Jurkat, Clone E6-1 (cell line): ENCODE results near the gene SEBOX. TPM values are rescaled to one million over a fixed set of nuclear protein-coding genes. Genes with fewer than 3 reads are reported as not detected.

Experiments
- DNase-seq: peaks from one replicate; pipeline ENCODE4 v3.0.0-alpha.2; 2011; ENCODE audit warnings: low read depth, low spot score
- H3K4me3 ChIP-seq: 2 replicates; pipeline ENCODE4 v1.5.1; 2011; ENCODE audit warnings: mild to moderate bottlenecking, low read length, control low read depth, moderate library complexity
- polyA plus RNA-seq: library from polyadenylated mRNA; unstranded; fragments of >200 nt; gene quantifications from one replicate; pipeline ENCODE4 v1.2.1, GENCODE V29; 2012; ENCODE audit warnings: missing spikeins; ENCODE audit not compliant: insufficient read length, insufficient read depth

Gene SEBOX
- polyA plus RNA-seq = not detected

GRCh38 chr17:28364665-28365363 is at the start of gene SEBOX:
Gene SEBOX, minus strand, starts transcription at chr17:28365199. Its CDS starts 48 bp downstream, at chr17:28365151.
- no peak within 1 kb of the TSS for H3K4me3 ChIP-seq
- DNase-seq = no peak

GRCh38 chr17:28413804-28414203 is 48.8 kb upstream of the SEBOX start:
- no peak for DNase-seq
- H3K4me3 ChIP-seq = no peak overlapping the region

GRCh38 chr17:28412099-28412498 is 47.1 kb upstream of the SEBOX start:
- no peak for DNase-seq
- H3K4me3 ChIP-seq = no peak overlapping the region

- no peak overlapping the region for H3K4me3 ChIP-seq
- no peak for DNase-seq
Observed at GRCh38 chr17:28407974-28408306, 42.9 kb upstream of the SEBOX start.

- no peak overlapping the region for H3K4me3 ChIP-seq
- DNase-seq = no peak
Observed at GRCh38 chr17:28407130-28407973, 42.4 kb upstream of the SEBOX start.

GRCh38 chr17:28406473-28406814 is 41.4 kb upstream of the SEBOX start:
- no peak overlapping the region for H3K4me3 ChIP-seq
- DNase-seq = no peak

GRCh38 chr17:28405632-28406472 is 40.9 kb upstream of the SEBOX start, which contains the start of gene SLC46A1:
Gene SLC46A1, minus strand, starts transcription at chr17:28406212. Its CDS starts 98 bp downstream, at chr17:28406114.
- DNase-seq = no peak

GRCh38 chr17:28404812-28405570 is 40.0 kb upstream of the SEBOX start:
- DNase-seq = no peak
- no peak overlapping the region for H3K4me3 ChIP-seq

More at GRCh38 chr17:28405632-28406472, 40.9 kb upstream of the SEBOX start, which contains the start of gene SLC46A1:
- H3K4me3 ChIP-seq = peak within 1 kb of the TSS; percentile 31

GRCh38 chr17:28404461-28404811 is 39.4 kb upstream of the SEBOX start:
- no peak overlapping the region for H3K4me3 ChIP-seq

GRCh38 chr17:28404007-28404406 is 39.0 kb upstream of the SEBOX start:
- H3K4me3 ChIP-seq = no peak overlapping the region
- DNase-seq = no peak

More at GRCh38 chr17:28404461-28404811, 39.4 kb upstream of the SEBOX start:
- no peak for DNase-seq

GRCh38 chr17:28402844-28403243 is 37.8 kb upstream of the SEBOX start:
- no peak overlapping the region for H3K4me3 ChIP-seq
- no peak for DNase-seq

GRCh38 chr17:28402224-28402630 is 37.2 kb upstream of the SEBOX start:
- no peak for DNase-seq
- H3K4me3 ChIP-seq = no peak overlapping the region

- no peak overlapping the region for H3K4me3 ChIP-seq
- DNase-seq = no peak
Observed at GRCh38 chr17:28399808-28400207, 34.8 kb upstream of the SEBOX start.

- DNase-seq = no peak
- H3K4me3 ChIP-seq = no peak overlapping the region
Observed at GRCh38 chr17:28398280-28398981, 33.4 kb upstream of the SEBOX start.

GRCh38 chr17:28397687-28398279 is 32.8 kb upstream of the SEBOX start:
- DNase-seq = no peak
- H3K4me3 ChIP-seq = no peak overlapping the region

GRCh38 chr17:28397275-28397674 is 32.3 kb upstream of the SEBOX start:
- no peak overlapping the region for H3K4me3 ChIP-seq
- no peak for DNase-seq

- DNase-seq = peak; percentile 7
- H3K4me3 ChIP-seq = no peak overlapping the region
Observed at GRCh38 chr17:28396635-28397239, 31.7 kb upstream of the SEBOX start.

GRCh38 chr17:28395968-28396367 is 31.0 kb upstream of the SEBOX start:
- H3K4me3 ChIP-seq = no peak overlapping the region
- no peak for DNase-seq
